GM19099 (cell line): ENCODE measurements around the gene ELAC1.

Source experiments
- POLR2A ChIP-seq: IDR thresholded peaks from 3 replicates; pipeline ENCODE4 v1.6.1; 2011; ENCODE audit warnings: low read depth; ENCODE audit not compliant: insufficient read length; ENCODE audit errors: extremely low read depth

ELAC1 gene

GRCh38 chr18:50956116-50956515 is 11.7 kb upstream of the ELAC1 start:
- TF ChIP-seq POLR2A: no peak

- no peak for TF ChIP-seq POLR2A
These were observed 5.9 kb upstream of the ELAC1 start for GRCh38 chr18:50961974-50962373.

- TF ChIP-seq POLR2A: no peak
These were observed 1.6 kb downstream of the ELAC1 start for GRCh38 chr18:50969448-50969847.

- no peak for TF ChIP-seq POLR2A
These were observed 2.2 kb downstream of the ELAC1 start for GRCh38 chr18:50970006-50970405.

GRCh38 chr18:50973367-50974126 is 5.7 kb downstream of the ELAC1 start:
- TF ChIP-seq POLR2A: no peak

- no peak for TF ChIP-seq POLR2A
These were observed 9.4 kb downstream of the ELAC1 start for GRCh38 chr18:50977037-50977760.

GRCh38 chr18:50981381-50981780 is 13.5 kb downstream of the ELAC1 start:
- no peak for TF ChIP-seq POLR2A

GRCh38 chr18:50982086-50982801 is 14.4 kb downstream of the ELAC1 start:
- no peak for TF ChIP-seq POLR2A

GRCh38 chr18:50982802-50983179 is 15.0 kb downstream of the ELAC1 start:
- TF ChIP-seq POLR2A: no peak

- TF ChIP-seq POLR2A: no peak
These were observed 18.7 kb downstream of the ELAC1 start for GRCh38 chr18:50986360-50987087.

GRCh38 chr18:50987261-50987660 is 19.4 kb downstream of the ELAC1 start:
- TF ChIP-seq POLR2A: no peak

GRCh38 chr18:50989711-50990110 is 21.9 kb downstream of the ELAC1 start:
- TF ChIP-seq POLR2A: no peak

- no peak for TF ChIP-seq POLR2A
These were observed 24.5 kb downstream of the ELAC1 start for GRCh38 chr18:50992351-50992762.

GRCh38 chr18:50994031-50994430 is 26.2 kb downstream of the ELAC1 start:
- no peak for TF ChIP-seq POLR2A
